Keratinocyte (primary cell): ENCODE data around the gene TAS2R40. TPM values are rescaled to one million over a fixed set of nuclear protein-coding genes. Genes with fewer than 3 reads are reported as not detected.

Source experiments
- DNase-seq: peaks from one replicate; pipeline ENCODE4 v3.0.0-alpha.2; 2011; ENCODE audit warnings: low read depth, missing footprints, low spot score
- FAIRE-seq: peaks from 2 replicates; lab custom pipeline; 2011; peaks lifted over from hg19 to GRCh38; lab: Jason Lieb, UNC
- H2AFZ ChIP-seq: 2 replicates; pipeline ENCODE4 v1.6.0; 2012; ENCODE audit warnings: low read length, control low read depth, inconsistent platforms; ENCODE audit not compliant: control insufficient read depth
- H3K27ac ChIP-seq: 2 replicates; pipeline ENCODE4 v1.5.1; 2011; ENCODE audit warnings: low read length; ENCODE audit not compliant: control insufficient read depth, insufficient read depth
- H3K27me3 ChIP-seq: 3 replicates; pipeline ENCODE4 v1.6.0; 2011; ENCODE audit warnings: low read length; ENCODE audit not compliant: control insufficient read depth, insufficient read depth; ENCODE audit errors: extremely low read depth
- H3K36me3 ChIP-seq, 2 experiments: 2 replicates in 1 of 2; 3 replicates in 1 of 2; pipeline ENCODE4 v1.5.1; 2011; ENCODE audit warnings: low read length in 2 of 2, mild to moderate bottlenecking in 1 of 2; ENCODE audit not compliant: control insufficient read depth in 2 of 2, insufficient read depth in 2 of 2; ENCODE audit errors: extremely low read depth in 1 of 2
- H3K4me1 ChIP-seq: 3 replicates; pipeline ENCODE4 v1.5.1; 2011; ENCODE audit warnings: low read length; ENCODE audit not compliant: control insufficient read depth, insufficient read depth; ENCODE audit errors: extremely low read depth
- H3K4me2 ChIP-seq: 3 replicates; pipeline ENCODE4 v1.6.0; 2011; ENCODE audit warnings: low read depth, low read length; ENCODE audit not compliant: control insufficient read depth, insufficient read depth; ENCODE audit errors: extremely low read depth
- H3K4me3 ChIP-seq, 3 experiments: fragments of 200-600 bp in 1 of 3; sonication (generic) in 1 of 3; 2 replicates in 2 of 3; 3 replicates in 1 of 3; pipeline ENCODE4 v1.5.1; 2011 to 2016; ENCODE audit warnings: low read length in 3 of 3, mild to moderate bottlenecking in 3 of 3, control low read depth in 2 of 3, inconsistent platforms in 1 of 3, low read depth in 1 of 3, mixed read lengths in 1 of 3, mixed run types in 1 of 3, moderate library complexity in 1 of 3; ENCODE audit not compliant: control insufficient read depth in 2 of 3, insufficient read depth in 2 of 3; ENCODE audit errors: extremely low read depth in 1 of 3
- H3K79me2 ChIP-seq: 2 replicates; pipeline ENCODE4 v1.6.0; 2012; ENCODE audit warnings: low read length; ENCODE audit not compliant: control insufficient read depth, insufficient read depth
- H3K9ac ChIP-seq: 3 replicates; pipeline ENCODE4 v1.6.0; 2011; ENCODE audit warnings: low read length; ENCODE audit not compliant: control insufficient read depth, insufficient read depth; ENCODE audit errors: extremely low read depth
- H3K9me1 ChIP-seq: 3 replicates; pipeline ENCODE4 v1.6.0; 2011; ENCODE audit warnings: low read length; ENCODE audit not compliant: control insufficient read depth, insufficient read depth; ENCODE audit errors: extremely low read depth
- H3K9me3 ChIP-seq: 2 replicates; pipeline ENCODE4 v1.5.1; 2012; ENCODE audit warnings: low read depth, low read length; ENCODE audit not compliant: control insufficient read depth
- H4K20me1 ChIP-seq: 3 replicates; pipeline ENCODE4 v1.6.0; 2011; ENCODE audit warnings: low read length; ENCODE audit not compliant: control insufficient read depth, insufficient read depth; ENCODE audit errors: extremely low read depth
- CTCF ChIP-seq, 3 experiments: IDR thresholded peaks in 1 of 3; conservative IDR thresholded peaks in 1 of 3; optimal IDR thresholded peaks in 1 of 3; 2 replicates in 2 of 3; 3 replicates in 1 of 3; pipeline versions ENCODE3 to v1.5.1; 2011; ENCODE audit warnings: low read length in 3 of 3, mild to moderate bottlenecking in 3 of 3, moderate library complexity in 2 of 3, control low read depth in 1 of 3, inconsistent platforms in 1 of 3; ENCODE audit not compliant: insufficient read depth in 2 of 3; ENCODE audit errors: extremely low read depth in 1 of 3
- EZH2 ChIP-seq: IDR thresholded peaks from one replicate; pipeline ENCODE4 v1.6.1; 2012; ENCODE audit warnings: inconsistent platforms, mild to moderate bottlenecking, low read length, moderate library complexity
- dilution Hi-C: fragments of 300-500 bp; cut with MboI; formaldehyde crosslinking; loops from one replicate; pipeline ENCODE4 v1.7.0; 2020; ENCODE audit warnings: low sequenced_read_pairs; ENCODE audit not compliant: extremely low pct_ligation_motif_present
- polyA plus RNA-seq, 5 experiments: library from polyadenylated mRNA; depleted of rRNA in 3 of 5; stranded (reverse) in 3 of 5; stranded (forward) in 1 of 5; unstranded in 1 of 5; fragments of >200 nt; gene quantifications; 1 replicate in 1 of 5; 2 replicates in 3 of 5; 3 replicates in 1 of 5; pipeline versions ENCODE4 v1.2.1 to v1.2.3, GENCODE V29; 2011 to 2012; ENCODE audit warnings: missing spikeins in 2 of 5, low read depth in 1 of 5, low replicate concordance in 1 of 5

Gene TAS2R40
- polyA plus RNA-seq, 1 donor (not counting 4 experiments of a cell fraction or from before 2014, with no cell fraction given), result not detected

GRCh38 chr7:143236408-143236990 lies 14.7 kb downstream of the TAS2R40 start:
- no peaks in the 10 kb centered on the region for H3K36me3 ChIP-seq
- H3K79me2 ChIP-seq, result no peaks in the 10 kb centered on the region
- H3K9ac ChIP-seq, result no peak overlapping the region
- no peaks in the 10 kb centered on the region for H3K4me1 ChIP-seq
- FAIRE-seq (no peak), DNase-seq (no peak)
- H3K27me3 ChIP-seq, result no peaks in the 10 kb centered on the region
- H3K4me3 ChIP-seq, result no peak overlapping the region
- no peak overlapping the region for H2AFZ ChIP-seq
- no peaks in the 10 kb centered on the region for H4K20me1 ChIP-seq
- no peak overlapping the region for H3K27ac ChIP-seq
- no peaks in the 10 kb centered on the region for H3K9me3 ChIP-seq
- H3K9me1 ChIP-seq, result no peaks in the 10 kb centered on the region
- dilution Hi-C loops, result no loop called here
- H3K4me2 ChIP-seq, result no peak overlapping the region
- TF ChIP-seq EZH2 (no peak), CTCF (optimal IDR thresholded peaks at IDR 0.05 in 1 of 3, IDR thresholded peaks at IDR 0.05 in 1 of 3, conservative IDR thresholded peaks at IDR 0.05 in 1 of 3; ENCODE audit: extremely low read depth in 1 of 3, insufficient read depth in 2 of 3, low read length in 3 of 3) (no peak)

- dilution Hi-C loops, result no loop called here
- TF ChIP-seq CTCF (optimal IDR thresholded peaks at IDR 0.05 in 1 of 3, IDR thresholded peaks at IDR 0.05 in 1 of 3, conservative IDR thresholded peaks at IDR 0.05 in 1 of 3; ENCODE audit: extremely low read depth in 1 of 3, insufficient read depth in 2 of 3, low read length in 3 of 3), result no peak
- no peak for TF ChIP-seq EZH2
- no peaks in the 10 kb centered on the region for H4K20me1 ChIP-seq
- no peak overlapping the region for H3K9ac ChIP-seq
- H3K36me3 ChIP-seq, result no peaks in the 10 kb centered on the region
- H3K4me3 ChIP-seq, result no peak overlapping the region
- no peak overlapping the region for H2AFZ ChIP-seq
- DNase-seq (no peak), FAIRE-seq (no peak)
- no peaks in the 10 kb centered on the region for H3K27me3 ChIP-seq
- H3K4me1 ChIP-seq, result no peaks in the 10 kb centered on the region
- H3K9me3 ChIP-seq, result no peaks in the 10 kb centered on the region
- no peak overlapping the region for H3K4me2 ChIP-seq
- H3K79me2 ChIP-seq, result no peaks in the 10 kb centered on the region
- H3K27ac ChIP-seq, result no peak overlapping the region
- H3K9me1 ChIP-seq, result no peaks in the 10 kb centered on the region
These were observed 15.5 kb downstream of the TAS2R40 start for GRCh38 chr7:143237366-143237765.
